ENCODE results near the gene ARL13A.

- TF ChIP-seq RAD21 (conservative IDR thresholded peaks at IDR 0.05 in 1 of 2, IDR thresholded peaks at IDR 0.05 in 1 of 2) (no peak), POLR2A (IDR thresholded peaks at IDR 0.05; ENCODE audit: low read length) (no peak), RCOR1 (IDR thresholded peaks at IDR 0.05; ENCODE audit: low read depth, low read length) (no peak), MYC (IDR thresholded peaks at IDR 0.05; ENCODE audit: borderline replicate concordance, low read length) (no peak), EP300 (IDR thresholded peaks at IDR 0.05) (no peak), CHD2 (IDR thresholded peaks at IDR 0.05; ENCODE audit: low read length, partially characterized antibody) (no peak), MAX (IDR thresholded peaks at IDR 0.05) (no peak), ESRRA (IDR thresholded peaks at IDR 0.05; ENCODE audit: borderline replicate concordance, low read length) (no peak), RFX5 (IDR thresholded peaks at IDR 0.05) (no peak), MAZ (IDR thresholded peaks at IDR 0.05; ENCODE audit: borderline replicate concordance, low read depth, low read length) (no peak)
- TF ChIP-seq, protein P1, sequence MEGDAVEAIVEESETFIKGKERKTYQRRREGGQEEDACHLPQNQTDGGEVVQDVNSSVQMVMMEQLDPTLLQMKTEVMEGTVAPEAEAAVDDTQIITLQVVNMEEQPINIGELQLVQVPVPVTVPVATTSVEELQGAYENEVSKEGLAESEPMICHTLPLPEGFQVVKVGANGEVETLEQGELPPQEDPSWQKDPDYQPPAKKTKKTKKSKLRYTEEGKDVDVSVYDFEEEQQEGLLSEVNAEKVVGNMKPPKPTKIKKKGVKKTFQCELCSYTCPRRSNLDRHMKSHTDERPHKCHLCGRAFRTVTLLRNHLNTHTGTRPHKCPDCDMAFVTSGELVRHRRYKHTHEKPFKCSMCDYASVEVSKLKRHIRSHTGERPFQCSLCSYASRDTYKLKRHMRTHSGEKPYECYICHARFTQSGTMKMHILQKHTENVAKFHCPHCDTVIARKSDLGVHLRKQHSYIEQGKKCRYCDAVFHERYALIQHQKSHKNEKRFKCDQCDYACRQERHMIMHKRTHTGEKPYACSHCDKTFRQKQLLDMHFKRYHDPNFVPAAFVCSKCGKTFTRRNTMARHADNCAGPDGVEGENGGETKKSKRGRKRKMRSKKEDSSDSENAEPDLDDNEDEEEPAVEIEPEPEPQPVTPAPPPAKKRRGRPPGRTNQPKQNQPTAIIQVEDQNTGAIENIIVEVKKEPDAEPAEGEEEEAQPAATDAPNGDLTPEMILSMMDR (IDR thresholded peaks at IDR 0.05): no peak
Measured at GRCh38 chrX:100935767-100936166, 33.7 kb upstream of the ARL13A start.

Measured in A549 (cell line).